ENCODE data around the gene PIK3C2G.

- no peak for TF ChIP-seq SIN3A (IDR thresholded peaks at IDR 0.05; ENCODE audit: borderline replicate concordance, low read depth, low read length)
- TF ChIP-seq EP300 (IDR thresholded peaks at IDR 0.05; ENCODE audit: borderline replicate concordance in 1 of 2, low read depth in 1 of 2, low read length in 1 of 2): no peak
- no peak for TF ChIP-seq FOXM1 (IDR thresholded peaks at IDR 0.05; ENCODE audit: low read depth)
- no peak for TF ChIP-seq POLR2AphosphoS5 (IDR thresholded peaks at IDR 0.05; ENCODE audit: low read depth, low read length)
- TF ChIP-seq GABPA (IDR thresholded peaks at IDR 0.05; ENCODE audit: low read depth): no peak
- no peak for TF ChIP-seq CTCF (IDR thresholded peaks at IDR 0.05)
- no peak for TF ChIP-seq TEAD4 (IDR thresholded peaks at IDR 0.05; ENCODE audit: borderline replicate concordance, insufficient read depth)
- no peak for TF ChIP-seq EZH2phosphoT487 (IDR thresholded peaks at IDR 0.05; ENCODE audit: borderline replicate concordance, low read depth)
- no peak for TF ChIP-seq CHD2 (IDR thresholded peaks at IDR 0.05; ENCODE audit: low read length, partially characterized antibody)
These were observed 234.8 kb downstream of the PIK3C2G start for GRCh38 chr12:18496156-18496555.

Data from SK-N-SH (cell line).